ENCODE results near the gene PEPD. TPM values are rescaled to one million over a fixed set of nuclear protein-coding genes. Genes with fewer than 3 reads are reported as not detected.
"Not testable (repeated sequence)": the region's sequence is repeated elsewhere in the genome, so short reads cannot be mapped to it uniquely, and the experiment has no call there.

The PEPD gene
- total RNA-seq, 3 donors from 2014 or later, result 54.2 to 57.2 (median 55.1) TPM

DNA sequence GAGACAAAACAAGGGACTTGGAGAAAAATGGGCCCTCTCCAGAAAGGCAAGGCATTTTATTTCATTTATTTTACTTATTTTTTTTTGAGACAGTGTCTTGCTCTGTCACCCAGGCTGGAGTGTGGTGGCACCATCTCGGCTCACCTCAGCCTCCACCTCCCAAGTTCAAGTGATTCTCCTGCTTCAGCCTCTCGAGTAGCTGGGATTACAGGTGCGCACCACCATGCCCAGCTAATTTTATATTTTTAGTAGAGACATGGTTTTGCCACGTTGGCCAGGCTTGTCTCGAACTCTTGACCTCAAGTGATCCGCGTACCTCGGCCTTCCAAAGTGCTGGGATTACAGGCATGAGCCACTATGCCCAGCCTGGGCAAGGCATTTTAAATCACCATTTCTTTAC lies 31.0 kb downstream of the PEPD start:
- H3K27me3 Mint-ChIP-seq (ENCODE audit: low read depth), result not testable (repeated sequence)

DNA sequence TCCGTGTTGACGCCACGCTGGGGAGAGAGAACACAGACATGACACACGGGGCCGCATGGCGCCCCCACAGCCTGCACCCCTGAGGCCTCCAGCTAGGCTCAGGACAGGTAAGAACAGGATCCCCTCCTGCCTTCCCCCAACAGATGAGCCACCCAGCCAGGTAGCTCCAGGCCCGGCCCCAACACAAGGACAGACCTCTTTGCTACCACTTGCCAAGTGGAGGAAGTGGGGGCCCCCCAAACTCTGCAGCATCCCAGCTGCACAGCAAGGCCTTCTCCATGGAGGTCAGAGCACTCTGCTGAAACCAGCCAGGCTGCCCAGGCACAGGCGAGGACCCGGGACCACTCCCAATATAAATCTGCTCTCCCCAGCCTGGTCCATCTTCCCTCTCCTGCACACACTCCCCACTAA lies 31.5 kb downstream of the PEPD start:
- Mint-ChIP-seq H3K4me3 (no peak overlapping the region), H3K9me3 (no peaks in the 10 kb centered on the region), H3K4me1 (ENCODE audit: low read depth) (no peaks in the 10 kb centered on the region), H3K27me3 (ENCODE audit: low read depth) (no peaks in the 10 kb centered on the region), H3K36me3 (ENCODE audit: insufficient read depth) (peaks cover 21% of the 10 kb centered on the region)
- no peak for ATAC-seq
- DNase-seq, result no peak

More for the DNA sequence above, 31.0 kb downstream of the PEPD start:
- H3K9me3 Mint-ChIP-seq; H3K4me3 Mint-ChIP-seq; H3K4me1 Mint-ChIP-seq (ENCODE audit: low read depth); DNase-seq; ATAC-seq: not testable (repeated sequence)
- peaks cover 19% of the 10 kb centered on the region for H3K36me3 Mint-ChIP-seq (ENCODE audit: insufficient read depth)

DNA sequence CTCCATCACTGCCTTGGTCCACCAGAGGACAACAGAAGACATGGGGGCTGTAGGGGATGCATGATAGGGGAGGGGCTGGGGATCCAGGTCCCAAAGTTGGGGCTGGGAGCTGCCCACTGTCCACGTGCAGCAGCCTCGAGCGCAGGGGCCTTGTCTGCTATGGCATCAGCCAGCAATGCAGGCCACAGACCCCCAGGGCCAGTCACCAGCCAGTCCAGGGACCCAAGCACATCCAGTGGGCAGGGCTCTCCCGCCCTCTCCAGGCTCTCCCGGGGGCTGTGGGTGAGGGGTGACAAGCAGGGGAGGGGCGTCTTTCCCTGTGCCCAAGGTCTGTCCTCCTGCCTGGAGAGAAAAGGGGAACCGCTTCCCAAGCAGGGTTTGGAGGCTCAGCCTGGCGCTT lies 32.8 kb downstream of the PEPD start:
- H3K9me3 Mint-ChIP-seq, result no peaks in the 10 kb centered on the region
- DNase-seq (no peak), ATAC-seq (no peak)
- no peak overlapping the region for H3K4me3 Mint-ChIP-seq
- H3K36me3 Mint-ChIP-seq (ENCODE audit: insufficient read depth), result peaks cover 25% of the 10 kb centered on the region
- no peaks in the 10 kb centered on the region for H3K27me3 Mint-ChIP-seq (ENCODE audit: low read depth)
- H3K4me1 Mint-ChIP-seq (ENCODE audit: low read depth), result no peaks in the 10 kb centered on the region

DNA sequence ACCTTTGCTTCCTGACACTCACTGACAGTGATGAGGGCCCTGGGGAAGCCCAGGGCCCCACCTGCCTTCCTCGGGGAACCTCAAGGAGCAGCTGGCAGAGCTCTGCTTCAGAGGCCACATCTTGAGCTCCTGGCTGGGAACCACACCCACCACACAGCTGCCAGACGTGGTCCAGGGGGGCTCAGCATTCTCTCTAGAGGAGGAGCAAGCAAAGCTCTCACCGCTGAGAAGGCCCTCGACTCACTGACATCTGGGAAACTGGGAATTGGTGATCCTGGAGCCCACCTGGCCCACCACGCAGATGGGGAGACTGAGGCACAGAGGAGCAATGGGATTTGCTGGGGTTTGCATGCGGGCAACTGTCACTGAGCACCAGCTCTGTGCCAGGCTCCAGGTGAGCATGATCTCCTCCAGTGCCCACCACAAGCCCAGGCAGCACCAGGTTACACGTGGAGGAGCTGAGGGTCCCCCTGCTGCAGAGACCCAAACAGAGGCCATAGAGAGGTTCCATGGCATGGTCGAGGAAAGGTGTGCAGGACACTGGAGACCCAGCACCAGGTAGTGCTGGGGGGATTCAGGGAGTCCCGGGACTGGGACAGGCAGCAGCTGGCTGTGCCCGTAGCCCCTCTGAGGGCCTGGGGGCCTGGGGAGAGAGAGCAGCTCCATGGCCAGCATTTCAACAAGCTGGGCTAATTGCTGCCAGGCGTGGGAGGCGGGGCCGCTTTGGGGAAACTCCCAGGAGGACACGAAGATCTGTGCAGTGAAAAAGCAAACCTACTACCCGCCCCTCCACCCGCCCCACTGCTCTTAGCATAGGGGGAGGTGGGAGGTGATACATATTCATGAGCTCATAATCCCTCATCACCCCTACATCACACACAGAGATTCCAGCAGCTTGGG lies 33.4 kb downstream of the PEPD start:
- Mint-ChIP-seq H3K36me3 (ENCODE audit: insufficient read depth) (peaks cover 31% of the 10 kb centered on the region), H3K9me3 (peaks cover 2% of the 10 kb centered on the region), H3K27me3 (ENCODE audit: low read depth) (no peaks in the 10 kb centered on the region), H3K4me3 (no peak overlapping the region), H3K4me1 (ENCODE audit: low read depth) (no peaks in the 10 kb centered on the region)
- DNase-seq (no peak), ATAC-seq (no peak)

DNA sequence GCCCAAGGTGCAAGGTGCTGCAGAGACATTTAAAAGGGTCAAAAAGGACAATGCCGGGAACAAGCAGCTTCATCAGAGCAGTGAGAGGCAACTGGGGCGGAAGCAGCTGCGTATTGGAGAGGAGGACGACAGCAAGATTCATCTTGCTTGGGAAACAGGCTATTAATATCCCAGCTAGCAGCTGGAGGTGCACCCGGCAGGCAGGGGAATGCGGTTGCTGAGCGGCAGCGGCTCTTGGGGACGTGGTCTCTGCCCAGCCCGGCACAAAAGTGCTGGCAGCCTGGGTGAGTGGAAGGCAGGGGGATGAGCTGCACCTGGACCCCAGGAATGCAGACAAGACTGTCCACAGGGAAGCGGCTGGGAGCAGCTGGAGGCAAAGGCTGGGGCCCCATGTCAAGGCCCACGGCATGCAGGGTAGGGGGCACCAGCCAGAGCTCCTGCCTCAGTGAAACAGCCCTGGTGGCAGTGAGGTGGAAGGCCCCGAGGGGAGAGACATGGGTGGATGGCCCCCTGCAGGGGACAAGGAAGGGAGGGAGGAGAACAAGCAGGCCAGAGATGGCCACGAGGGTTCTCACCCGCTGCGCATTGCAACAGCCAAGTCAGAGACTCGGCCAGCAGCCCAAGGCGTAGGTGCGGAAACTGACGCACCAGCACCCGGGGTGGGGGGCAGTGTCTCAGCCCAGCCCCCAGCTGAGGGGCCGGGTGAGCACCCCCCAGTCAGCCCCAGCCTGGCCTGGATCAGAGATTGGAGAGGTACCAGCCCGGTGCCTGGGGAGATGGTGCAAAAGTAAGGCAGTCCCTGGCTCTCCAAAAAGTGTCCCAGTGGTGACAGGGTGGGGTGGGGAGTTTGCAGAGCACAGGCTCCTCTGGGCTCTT lies 34.4 kb downstream of the PEPD start:
- ATAC-seq, result no peak
- H3K9me3 Mint-ChIP-seq, result peaks cover 9% of the 10 kb centered on the region
- no peaks in the 10 kb centered on the region for H3K27me3 Mint-ChIP-seq (ENCODE audit: low read depth)
- no peaks in the 10 kb centered on the region for H3K4me1 Mint-ChIP-seq (ENCODE audit: low read depth)
- H3K36me3 Mint-ChIP-seq (ENCODE audit: insufficient read depth), result peaks cover 36% of the 10 kb centered on the region
- no peak for DNase-seq
- no peak overlapping the region for H3K4me3 Mint-ChIP-seq

DNA sequence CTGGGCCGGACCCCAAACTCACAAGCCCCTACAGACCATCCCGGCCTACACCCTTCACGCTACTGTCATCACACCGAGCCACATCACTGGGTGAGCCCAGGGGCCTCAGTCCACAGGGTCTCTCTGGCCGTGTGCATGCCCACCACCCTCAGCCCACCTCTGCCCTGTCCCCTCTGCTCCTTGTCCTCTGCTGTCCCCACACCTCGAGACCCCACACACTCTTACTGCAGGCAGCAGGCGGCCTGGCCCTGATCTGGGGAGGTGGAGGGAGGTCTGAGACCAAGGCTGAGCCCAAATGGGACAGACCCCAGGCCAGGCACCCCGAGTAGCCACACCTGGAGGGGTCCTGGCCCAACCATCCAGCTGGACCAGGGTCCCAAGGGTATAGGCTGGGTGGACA lies 35.2 kb downstream of the PEPD start:
- no peak for ATAC-seq
- DNase-seq, result no peak
- Mint-ChIP-seq H3K4me3 (no peak overlapping the region), H3K4me1 (ENCODE audit: low read depth) (no peaks in the 10 kb centered on the region), H3K27me3 (ENCODE audit: low read depth) (no peaks in the 10 kb centered on the region), H3K9me3 (peaks cover 9% of the 10 kb centered on the region), H3K36me3 (ENCODE audit: insufficient read depth) (peaks cover 42% of the 10 kb centered on the region)

DNA sequence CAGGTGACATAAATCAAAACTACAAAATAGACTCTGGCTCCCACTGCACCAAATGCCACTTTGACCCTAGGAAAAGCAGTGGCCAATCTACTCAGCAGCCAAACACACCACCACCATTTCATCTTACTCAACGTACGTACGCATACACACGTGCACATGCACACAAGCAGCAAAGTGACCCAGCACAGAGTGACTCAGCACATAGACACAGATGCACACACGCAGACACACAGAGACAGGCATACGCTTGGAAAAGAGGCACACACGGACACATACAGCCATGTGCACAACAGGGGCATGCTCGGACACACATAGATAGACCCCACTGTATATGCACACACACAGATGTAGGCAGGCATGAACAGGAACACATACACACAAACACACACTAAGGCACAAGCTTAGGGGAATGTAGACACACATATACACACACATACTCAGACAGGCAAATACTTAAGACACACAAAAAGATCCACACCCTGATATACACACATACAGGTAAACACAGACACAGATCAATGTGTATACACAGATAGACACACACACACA lies 37.3 kb downstream of the PEPD start:
- peaks cover 55% of the 10 kb centered on the region for H3K36me3 Mint-ChIP-seq (ENCODE audit: insufficient read depth)
- peaks cover 19% of the 10 kb centered on the region for H3K9me3 Mint-ChIP-seq
- ATAC-seq, result no peak
- no peaks in the 10 kb centered on the region for H3K4me1 Mint-ChIP-seq (ENCODE audit: low read depth)
- no peak overlapping the region for H3K4me3 Mint-ChIP-seq
- DNase-seq, result no peak
- no peaks in the 10 kb centered on the region for H3K27me3 Mint-ChIP-seq (ENCODE audit: low read depth)

DNA sequence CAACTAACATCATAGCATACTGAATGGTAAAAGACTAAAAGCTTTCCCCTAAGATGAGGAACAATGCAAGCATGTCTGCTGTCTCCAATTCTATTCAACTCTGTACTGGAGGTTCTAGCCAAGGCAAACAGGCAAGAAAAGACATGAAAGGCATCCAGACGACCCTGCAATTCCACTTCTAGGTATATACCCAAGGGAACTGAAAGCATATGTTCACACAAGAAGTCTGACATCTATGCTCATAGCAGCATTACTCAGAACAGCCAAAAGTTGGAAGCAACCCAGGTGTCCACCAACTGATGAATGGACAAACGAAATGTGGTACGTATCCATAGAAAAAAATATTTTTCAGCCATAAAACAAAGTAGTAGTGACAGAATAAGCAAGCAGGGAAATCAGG lies 39.1 kb downstream of the PEPD start:
- Mint-ChIP-seq H3K36me3 (ENCODE audit: insufficient read depth) (peaks cover 68% of the 10 kb centered on the region), H3K4me3 (no peak overlapping the region), H3K4me1 (ENCODE audit: low read depth) (no peaks in the 10 kb centered on the region), H3K27me3 (ENCODE audit: low read depth) (no peaks in the 10 kb centered on the region), H3K9me3 (peaks cover 21% of the 10 kb centered on the region)
- ATAC-seq (no peak), DNase-seq (no peak)

DNA sequence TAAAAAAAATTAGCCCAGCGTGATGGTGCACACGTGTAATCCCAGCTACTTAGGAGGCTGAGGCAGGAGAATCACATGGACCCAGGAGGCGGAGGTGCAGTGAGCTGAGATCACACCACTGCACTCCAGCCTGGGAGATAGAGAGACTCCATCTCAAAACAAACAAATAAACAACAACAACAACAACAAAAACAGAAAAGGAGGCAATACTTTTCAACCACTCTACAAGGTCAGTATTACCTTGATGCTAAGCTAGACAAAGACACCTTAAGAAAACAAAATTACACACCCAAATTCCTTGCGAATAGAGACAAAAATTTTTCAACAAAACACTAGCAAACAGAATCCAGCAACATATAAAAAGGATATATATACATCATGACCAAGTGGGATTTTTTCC lies 39.7 kb downstream of the PEPD start:
- DNase-seq (no peak), ATAC-seq (no peak)
- Mint-ChIP-seq H3K9me3 (peaks cover 21% of the 10 kb centered on the region), H3K36me3 (ENCODE audit: insufficient read depth) (peaks cover 70% of the 10 kb centered on the region), H3K4me1 (ENCODE audit: low read depth) (no peaks in the 10 kb centered on the region), H3K4me3 (no peak overlapping the region), H3K27me3 (ENCODE audit: low read depth) (no peaks in the 10 kb centered on the region)

DNA sequence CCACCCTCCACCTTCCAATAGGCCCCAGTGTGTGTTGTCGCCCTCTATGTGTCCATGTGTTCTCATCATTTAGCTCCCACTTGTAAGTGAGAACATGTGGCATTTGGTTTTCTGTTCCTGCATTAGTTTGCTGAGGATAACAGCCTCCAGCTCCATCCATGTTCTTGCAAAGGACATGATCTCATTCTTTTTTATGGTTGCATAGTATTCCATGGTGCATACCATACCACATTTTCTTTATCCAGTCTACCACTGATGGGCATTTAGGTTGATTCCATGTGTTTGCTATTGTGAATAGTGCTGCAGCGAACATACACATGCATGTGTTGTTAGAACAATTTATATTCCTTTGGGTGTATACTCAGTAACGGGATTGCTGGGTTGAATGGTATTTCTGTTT lies 42.0 kb downstream of the PEPD start:
- H3K4me3 Mint-ChIP-seq; H3K27me3 Mint-ChIP-seq (ENCODE audit: low read depth); ATAC-seq; H3K4me1 Mint-ChIP-seq (ENCODE audit: low read depth); DNase-seq: not testable (repeated sequence)
- H3K9me3 Mint-ChIP-seq, result peaks cover 21% of the 10 kb centered on the region
- peaks cover 67% of the 10 kb centered on the region for H3K36me3 Mint-ChIP-seq (ENCODE audit: insufficient read depth)

DNA sequence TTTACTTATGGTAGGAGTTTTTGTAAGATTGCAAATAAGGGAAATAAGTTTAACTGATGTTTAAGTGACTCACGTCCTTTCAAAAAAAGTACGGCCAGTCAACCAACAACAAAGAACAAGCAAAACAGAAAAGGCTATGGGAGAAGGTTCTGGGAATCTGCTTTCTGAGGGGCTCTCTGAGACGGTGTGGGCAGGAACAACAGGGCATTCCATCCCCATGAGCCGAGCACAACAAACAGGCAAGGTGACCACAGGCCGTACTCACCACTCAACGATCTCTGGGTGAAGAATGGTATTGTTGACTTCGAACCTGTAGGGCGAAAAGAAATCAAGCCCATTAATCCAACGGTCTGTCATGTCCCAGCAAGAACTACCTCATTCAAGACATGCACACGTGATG lies 43.8 kb downstream of the PEPD start:
- ATAC-seq (no peak), DNase-seq (no peak)
- Mint-ChIP-seq H3K27me3 (ENCODE audit: low read depth) (no peaks in the 10 kb centered on the region), H3K4me3 (no peak overlapping the region), H3K4me1 (ENCODE audit: low read depth) (no peaks in the 10 kb centered on the region), H3K36me3 (ENCODE audit: insufficient read depth) (peaks cover 56% of the 10 kb centered on the region), H3K9me3 (peaks cover 16% of the 10 kb centered on the region)

DNA sequence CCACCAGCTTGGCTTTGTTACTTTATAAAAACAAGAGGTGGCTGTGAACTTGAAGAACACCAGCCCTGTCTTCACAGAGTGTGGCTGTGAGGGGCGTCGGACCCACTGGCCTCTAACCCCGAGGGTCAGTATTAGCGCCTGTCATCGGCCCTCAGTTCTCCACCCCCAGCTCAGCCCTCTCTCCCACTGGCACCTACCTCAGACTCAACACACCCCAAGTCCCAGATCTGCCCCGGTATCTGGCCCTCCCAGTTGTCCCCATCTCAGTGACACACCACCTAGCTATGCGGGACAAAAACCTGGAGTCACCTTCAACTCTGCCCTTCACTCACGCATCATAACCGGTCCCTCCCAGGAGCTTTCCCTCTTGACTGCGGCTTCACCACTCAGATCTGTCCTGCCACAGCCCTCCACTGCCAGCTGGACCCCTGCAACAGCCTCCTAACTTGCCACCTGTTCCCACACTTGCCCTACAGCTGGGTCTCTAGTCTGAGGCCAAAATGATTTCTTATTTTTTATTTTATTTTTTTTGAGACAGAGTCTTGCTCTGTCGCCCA lies 45.4 kb downstream of the PEPD start:
- Mint-ChIP-seq H3K4me3 (no peak overlapping the region), H3K36me3 (ENCODE audit: insufficient read depth) (peaks cover 45% of the 10 kb centered on the region), H3K27me3 (ENCODE audit: low read depth) (no peaks in the 10 kb centered on the region), H3K9me3 (peaks cover 12% of the 10 kb centered on the region), H3K4me1 (ENCODE audit: low read depth) (no peaks in the 10 kb centered on the region)
- ATAC-seq (no peak), DNase-seq (no peak)

DNA sequence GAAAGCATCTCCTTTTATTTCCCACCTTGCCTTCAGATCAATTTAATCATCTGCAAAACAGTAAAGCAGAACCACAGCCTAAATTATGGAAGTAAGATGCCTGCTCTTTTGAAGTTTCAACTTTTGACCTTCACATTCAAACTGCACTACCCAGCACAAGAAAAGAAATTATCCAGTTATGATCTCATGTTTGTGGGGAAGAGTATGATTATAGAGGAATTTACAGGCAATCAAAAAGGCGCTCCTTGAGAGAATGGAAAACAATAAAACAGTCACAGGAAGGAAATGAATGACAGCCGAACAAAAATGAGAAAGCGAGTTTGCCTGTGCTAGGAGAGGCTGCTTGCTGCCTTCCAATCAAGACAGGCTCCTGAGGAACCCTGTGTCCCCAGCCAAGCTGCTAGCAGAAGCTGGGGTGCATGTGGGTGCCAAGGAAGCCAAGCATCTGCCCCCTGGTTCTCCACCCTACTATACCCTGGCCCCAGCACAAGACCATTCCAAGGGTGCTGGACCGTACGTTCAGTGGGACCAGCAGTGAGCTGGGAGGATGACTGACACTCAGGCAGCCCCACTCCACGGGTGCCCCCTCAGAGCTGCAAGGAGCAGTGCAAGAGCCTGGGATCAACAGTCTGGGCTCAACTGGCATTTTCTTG lies 47.8 kb downstream of the PEPD start:
- peaks cover 29% of the 10 kb centered on the region for H3K36me3 Mint-ChIP-seq (ENCODE audit: insufficient read depth)
- DNase-seq (no peak), ATAC-seq (no peak)
- H3K4me1 Mint-ChIP-seq (ENCODE audit: low read depth), result no peaks in the 10 kb centered on the region
- H3K4me3 Mint-ChIP-seq, result no peak overlapping the region
- H3K9me3 Mint-ChIP-seq, result no peaks in the 10 kb centered on the region
- no peaks in the 10 kb centered on the region for H3K27me3 Mint-ChIP-seq (ENCODE audit: low read depth)
